A549 (cell line): ENCODE results near the gene MSGN1. TPM values are rescaled to one million over a fixed set of nuclear protein-coding genes. Genes with fewer than 3 reads are reported as not detected.

Experiments
- ATAC-seq, 2 experiments: fragments of 200-7000 bp in 1 of 2; fragments of >200 bp in 1 of 2; cut with Nextera tagmentation in 1 of 2; cut with Tn5 transposase in 1 of 2; 3 replicates each; pipeline versions ENCODE4 v1.8.0 to v1.9.1; 2018 to 2020; ENCODE audit warnings: mild to moderate bottlenecking in 1 of 2, moderate library complexity in 1 of 2
- CTCF ChIA-PET: fragments of 300-600 bp; sonication (Branson Sonifier 250); formaldehyde crosslinking; extraction: SDS; loops from one replicate; lab custom pipeline; 2021; ENCODE audit warnings: antibody characterized with exemption, inconsistent platforms; lab: Yijun Ruan, JAX
- POLR2A ChIA-PET: fragments of 350-600 bp; formaldehyde crosslinking; extraction: SDS; loops from one replicate; lab custom pipeline; 2021; ENCODE audit warnings: antibody characterized with exemption, inconsistent platforms; lab: Yijun Ruan, JAX
- DNase-seq, 2 experiments: peaks; one replicate each; pipeline versions ENCODE4 v3.0.0 to v3.0.0-alpha.2; 2011 to 2016; ENCODE audit warnings: low read depth in 1 of 2, low spot score in 1 of 2
- FAIRE-seq: peaks from 2 replicates; lab custom pipeline; 2011; peaks lifted over from hg19 to GRCh38; lab: Jason Lieb, UNC
- H3K27ac ChIP-seq, 2 experiments: fragments of >200 bp; sonication (Bioruptor Twin); formaldehyde crosslinking; 3 replicates each; pipeline ENCODE4 v1.5.1; 2016 to 2017
- H3K4me1 ChIP-seq: fragments of >200 bp; sonication (Bioruptor Twin); formaldehyde crosslinking; 3 replicates; pipeline ENCODE4 v1.6.1; 2016
- H3K4me2 ChIP-seq: fragments of >200 bp; sonication (Bioruptor Twin); formaldehyde crosslinking; 3 replicates; pipeline ENCODE4 v1.6.1; 2016
- H3K4me3 ChIP-seq: fragments of >200 bp; sonication (Bioruptor Twin); formaldehyde crosslinking; 3 replicates; pipeline ENCODE4 v1.5.1; 2016
- H3K9me3 ChIP-seq: fragments of >200 bp; sonication (Bioruptor Twin); formaldehyde crosslinking; 3 replicates; pipeline ENCODE4 v1.6.1; 2016
- ATOH8 ChIP-seq: fragments of 250-450 bp; sonication (Bioruptor Pico); IDR thresholded peaks from 2 replicates; pipeline ENCODE4 v1.5.0; 2020; ENCODE audit warnings: low read depth, mild to moderate bottlenecking, moderate library complexity
- BHLHE40 ChIP-seq: IDR thresholded peaks from 2 replicates; pipeline ENCODE4 v1.6.1; 2012; ENCODE audit warnings: low read depth, low read length, inconsistent platforms
- CBX8 ChIP-seq: fragments of 200-600 bp; sonication (generic); IDR thresholded peaks from 2 replicates; pipeline ENCODE4 v1.6.1; 2016
- CHD4 ChIP-seq: fragments of 200-600 bp; sonication (generic); IDR thresholded peaks from 2 replicates; pipeline ENCODE4 v1.6.1; 2016; ENCODE audit warnings: antibody characterized with exemption, mild to moderate bottlenecking, borderline replicate concordance
- E2F6 ChIP-seq: IDR thresholded peaks from 2 replicates; pipeline ENCODE4 v1.6.1; 2012; ENCODE audit warnings: low read depth, borderline replicate concordance
- EHF ChIP-seq: fragments of 250-450 bp; sonication (Bioruptor Pico); IDR thresholded peaks from 2 replicates; pipeline ENCODE4 v1.5.0; 2020; ENCODE audit warnings: mild to moderate bottlenecking
- EHMT2 ChIP-seq: fragments of 200-600 bp; sonication (generic); IDR thresholded peaks from 2 replicates; pipeline ENCODE4 v1.6.1; 2016; ENCODE audit warnings: antibody characterized with exemption, low read depth, mild to moderate bottlenecking, moderate library complexity
- EP300 ChIP-seq, 2 experiments: fragments of >200 bp; sonication (Bioruptor Twin); formaldehyde crosslinking; IDR thresholded peaks; 2 replicates in 1 of 2; 3 replicates in 1 of 2; pipeline ENCODE4 v1.6.1; 2016 to 2017
- FOSL2 ChIP-seq, 2 experiments: fragments of 450-650 bp in 1 of 2; fragments of >200 bp in 1 of 2; sonication (Bioruptor Twin) in 1 of 2; formaldehyde crosslinking; IDR thresholded peaks; 2 replicates each; pipeline versions ENCODE4 v1.5.0 to v1.6.1; 2016 to 2020; ENCODE audit warnings: mild to moderate bottlenecking in 1 of 2, moderate library complexity in 1 of 2
- GATA3 ChIP-seq: IDR thresholded peaks from 2 replicates; pipeline ENCODE4 v1.6.1; 2012; ENCODE audit warnings: borderline replicate concordance
- HDAC2 ChIP-seq: fragments of 200-600 bp; sonication (generic); IDR thresholded peaks from 2 replicates; pipeline ENCODE4 v1.6.1; 2016
- HES2 ChIP-seq: fragments of >200 bp; sonication (Bioruptor Twin); formaldehyde crosslinking; IDR thresholded peaks from 2 replicates; pipeline ENCODE4 v1.6.1; 2016
- HOXB5 ChIP-seq: fragments of 250-450 bp; sonication (Bioruptor Pico); IDR thresholded peaks from 2 replicates; pipeline ENCODE4 v1.5.0; 2020; ENCODE audit warnings: mild to moderate bottlenecking, moderate library complexity
- JUN ChIP-seq, 2 experiments: fragments of >200 bp; sonication (Bioruptor Twin); formaldehyde crosslinking; IDR thresholded peaks; 2 replicates in 1 of 2; 3 replicates in 1 of 2; pipeline ENCODE4 v1.6.1; 2016 to 2017
- KDM1A ChIP-seq: fragments of 200-600 bp; sonication (generic); IDR thresholded peaks from 2 replicates; pipeline ENCODE4 v1.6.1; 2016; ENCODE audit warnings: low read depth, mild to moderate bottlenecking
- KDM5A ChIP-seq: fragments of 200-600 bp; sonication (generic); IDR thresholded peaks from 2 replicates; pipeline ENCODE4 v1.6.1; 2016; ENCODE audit warnings: antibody characterized with exemption, mild to moderate bottlenecking
- MAX ChIP-seq: IDR thresholded peaks from 2 replicates; pipeline ENCODE4 v1.6.1; 2012
- MAZ ChIP-seq: fragments of 150-350 bp; IDR thresholded peaks from 2 replicates; pipeline ENCODE4 v1.6.1; 2014; ENCODE audit warnings: antibody characterized with exemption, low read depth, low read length, borderline replicate concordance
- MYC ChIP-seq: IDR thresholded peaks from 2 replicates; pipeline ENCODE4 v1.6.1; 2012; ENCODE audit warnings: mild to moderate bottlenecking, inconsistent platforms, low read length, improper control_type of control experiment, borderline replicate concordance
- NFE2L2 ChIP-seq: fragments of 150-350 bp; conservative IDR thresholded peaks from 2 replicates; pipeline ENCODE4 v1.6.1; 2014; ENCODE audit warnings: low read length
- PBX3 ChIP-seq: IDR thresholded peaks from 2 replicates; pipeline ENCODE4 v1.6.1; 2012
- PHF8 ChIP-seq: fragments of 200-600 bp; sonication (generic); IDR thresholded peaks from 2 replicates; pipeline ENCODE4 v1.6.1; 2016; ENCODE audit warnings: low read depth, mild to moderate bottlenecking, antibody characterized with exemption, moderate library complexity, borderline replicate concordance
- POLR2A ChIP-seq: IDR thresholded peaks from 2 replicates; pipeline ENCODE4 v1.6.1; 2012; ENCODE audit warnings: mild to moderate bottlenecking, low read length
- RARB ChIP-seq: fragments of 250-450 bp; sonication (Bioruptor Pico); IDR thresholded peaks from 2 replicates; pipeline ENCODE4 v1.8.0; 2021; ENCODE audit warnings: mild to moderate bottlenecking, moderate library complexity
- RNF2 ChIP-seq: fragments of 200-600 bp; sonication (generic); IDR thresholded peaks from 2 replicates; pipeline ENCODE4 v1.6.1; 2016; ENCODE audit warnings: low read depth, mild to moderate bottlenecking, antibody characterized with exemption, moderate library complexity, borderline replicate concordance
- SMC3 ChIP-seq: fragments of >200 bp; sonication (Bioruptor Twin); formaldehyde crosslinking; IDR thresholded peaks from 3 replicates; pipeline ENCODE4 v1.6.1; 2018; ENCODE audit warnings: inconsistent platforms
- SREBF2 ChIP-seq: fragments of 450-650 bp; IDR thresholded peaks from 2 replicates; pipeline ENCODE4 v1.6.1; 2014; ENCODE audit warnings: mild to moderate bottlenecking, moderate library complexity
- TFCP2L1 ChIP-seq: fragments of 250-450 bp; sonication (Bioruptor Pico); IDR thresholded peaks from 2 replicates; pipeline ENCODE4 v1.5.0; 2021; ENCODE audit warnings: mild to moderate bottlenecking
- TP53 ChIP-seq: fragments of 250-450 bp; sonication (Bioruptor Pico); IDR thresholded peaks from 2 replicates; pipeline ENCODE4 v1.5.0; 2021; ENCODE audit warnings: mild to moderate bottlenecking, moderate library complexity
- USF2 ChIP-seq: fragments of 450-650 bp; IDR thresholded peaks from 2 replicates; pipeline ENCODE4 v1.6.1; 2014; ENCODE audit warnings: antibody characterized with exemption
- whole genome bisulfite sequencing: methylation state at CpG from one replicate; pipeline ENCODE4 v1.1.6; 2017; ENCODE audit errors: missing lambda C conversion rate; 5-methylcytosine and 5-hydroxymethylcytosine counted together
- polyA plus RNA-seq, 4 experiments: library from polyadenylated mRNA; depleted of rRNA in 3 of 4; stranded (reverse); fragments of >200 nt; fragmentation: RNase III in 1 of 4; extraction: RNeasy Plus Mini Kit Qiagen cat#74134 plus additional on column Dnase treatment in 1 of 4; gene quantifications; 2 replicates in 3 of 4; 3 replicates in 1 of 4; pipeline ENCODE4 v1.2.3, GENCODE V29; 2011 to 2017

The MSGN1 gene
- polyA plus RNA-seq, 2 of the 4 experiments (the other 2 are of a cell fraction) = not detected

- no peak for TF ChIP-seq TP53 (CRISPR knock-in tag)
- TF ChIP-seq JUN (IDR thresholded peaks at IDR 0.05) = no peak
- no peak for TF ChIP-seq USF2
- TF ChIP-seq SMC3 = no peak
These were observed 23.7 kb upstream of the MSGN1 start (continued) for GRCh38 chr2:17792515-17792914.

GRCh38 chr2:17793296-17793695 lies 23.0 kb upstream of the MSGN1 start:
- H3K4me1 ChIP-seq = no peaks in the 10 kb centered on the region
- no peak overlapping the region for H3K4me2 ChIP-seq
- FAIRE-seq (no peak), ATAC-seq (no peak), DNase-seq (no peak)
- no peak overlapping the region for H3K27ac ChIP-seq
- H3K4me3 ChIP-seq = no peak overlapping the region
- TF ChIP-seq SREBF2 (no peak), EP300 (IDR thresholded peaks at IDR 0.05) (no peak), PHF8 (no peak), HDAC2 (no peak), E2F6 (no peak), CHD4 (no peak), KDM5A (no peak), RARB (CRISPR knock-in tag) (no peak), USF2 (no peak), FOSL2 (IDR thresholded peaks at IDR 0.05) (no peak), FOSL2 (CRISPR knock-in tag; IDR thresholded peaks at IDR 0.05) (no peak), PBX3 (no peak), CBX8 (no peak), NFE2L2 (no peak), RNF2 (no peak), POLR2A (no peak)
- WGBS = 36% methylated on average over 4 of the region's 4 CpGs
- H3K9me3 ChIP-seq = no peaks in the 10 kb centered on the region
- ChIA-PET POLR2A (no interaction called here), CTCF (no interaction called here)

- WGBS = 82% methylated on average over 6 of the region's 6 CpGs
- CTCF ChIA-PET = no interaction called here
- no peaks in the 10 kb centered on the region for H3K4me1 ChIP-seq
- no peak for ATAC-seq
- TF ChIP-seq KDM1A = no peak
- no peak for TF ChIP-seq MAZ
- no peak for TF ChIP-seq MYC
- no peak for TF ChIP-seq EHMT2
- TF ChIP-seq ATOH8 (CRISPR knock-in tag) = no peak
- no peak for TF ChIP-seq TFCP2L1 (CRISPR knock-in tag)
- no peak for TF ChIP-seq EHF
- TF ChIP-seq USF2 = no peak
- TF ChIP-seq GATA3 = no peak
- TF ChIP-seq HOXB5 (CRISPR knock-in tag) = no peak
- no peak for TF ChIP-seq BHLHE40
- TF ChIP-seq HES2 = no peak
- TF ChIP-seq MAX = no peak
- no peak for TF ChIP-seq HDAC2
- TF ChIP-seq, all 56 proteins: peak for 0
- POLR2A ChIA-PET = no interaction called here
- no peak overlapping the region for H3K27ac ChIP-seq
- DNase-seq = no peak
- no peak overlapping the region for H3K4me3 ChIP-seq
- no peak overlapping the region for H3K4me2 ChIP-seq
- no peaks in the 10 kb centered on the region for H3K9me3 ChIP-seq
- FAIRE-seq = no peak
These were observed 22.4 kb upstream of the MSGN1 start for GRCh38 chr2:17793803-17794354.
